Cortex of kidney (tissue), 1 donor: Measurements from ENCODE around the gene MLLT11.
"Not testable (repeated sequence)": the region's sequence is repeated elsewhere in the genome, so short reads cannot be mapped to it uniquely, and the experiment has no call there.

ENCODE experiments used
- DNase-seq: peaks from one replicate; lab custom pipeline; 2025; lab: John Stamatoyannopoulos, UW

MLLT11 gene

GRCh38 chr1:151056149-151056548 is 4.0 kb upstream of the MLLT11 start:
- no peak for DNase-seq

- DNase-seq = no peak
These were observed 1.5 kb upstream of the MLLT11 start for GRCh38 chr1:151058692-151059091.

- DNase-seq = no peak
These were observed 839 bp upstream of the MLLT11 start, which contains the start of gene CDC42SE1 for GRCh38 chr1:151059109-151060006. Gene CDC42SE1 (minus strand): TSS chr1:151059622. CDS start chr1:151055730, 3,892 bp downstream.

- DNase-seq = no peak
These were observed 642 bp downstream of the MLLT11 start for GRCh38 chr1:151060657-151061421.

GRCh38 chr1:151061704-151062103 is 1.5 kb downstream of the MLLT11 start:
- DNase-seq = no peak

- no peak for DNase-seq
These were observed 2.7 kb downstream of the MLLT11 start for GRCh38 chr1:151062741-151063371.

GRCh38 chr1:151065089-151065645 is 5.0 kb downstream of the MLLT11 start:
- DNase-seq = no peak

- no peak for DNase-seq
These were observed 7.0 kb downstream of the MLLT11 start for GRCh38 chr1:151067185-151067584.

- DNase-seq = no peak
These were observed 8.9 kb downstream of the MLLT11 start for GRCh38 chr1:151069103-151069486.

- no peak for DNase-seq
These were observed 10.5 kb downstream of the MLLT11 start, which contains the start of gene GABPB2 for GRCh38 chr1:151070474-151071276. Gene GABPB2 (plus strand): TSS chr1:151070761. CDS start chr1:151088190, 17,429 bp downstream.

- no peak for DNase-seq
These were observed 12.0 kb downstream of the MLLT11 start for GRCh38 chr1:151072224-151072623.

GRCh38 chr1:151085953-151086559 is 25.9 kb downstream of the MLLT11 start:
- no peak for DNase-seq

- DNase-seq = not testable (repeated sequence)
These were observed 37.2 kb downstream of the MLLT11 start for GRCh38 chr1:151097426-151097825.

- DNase-seq = no peak
These were observed 37.9 kb downstream of the MLLT11 start for GRCh38 chr1:151098126-151098525.

- no peak for DNase-seq
These were observed 44.4 kb downstream of the MLLT11 start for GRCh38 chr1:151104630-151105029.

- DNase-seq = no peak
These were observed 46.7 kb downstream of the MLLT11 start for GRCh38 chr1:151106894-151107293.

- DNase-seq = no peak
These were observed 48.1 kb downstream of the MLLT11 start for GRCh38 chr1:151108331-151108730.

- DNase-seq = no peak
These were observed 53.7 kb downstream of the MLLT11 start for GRCh38 chr1:151113877-151114276.
